ENCODE measurements around the gene HDAC9. TPM values are rescaled to one million over a fixed set of nuclear protein-coding genes. Genes with fewer than 3 reads are reported as not detected.

Gene HDAC9
- total RNA-seq, 1 experiment from 2014 or later = 7.7 TPM

DNA sequence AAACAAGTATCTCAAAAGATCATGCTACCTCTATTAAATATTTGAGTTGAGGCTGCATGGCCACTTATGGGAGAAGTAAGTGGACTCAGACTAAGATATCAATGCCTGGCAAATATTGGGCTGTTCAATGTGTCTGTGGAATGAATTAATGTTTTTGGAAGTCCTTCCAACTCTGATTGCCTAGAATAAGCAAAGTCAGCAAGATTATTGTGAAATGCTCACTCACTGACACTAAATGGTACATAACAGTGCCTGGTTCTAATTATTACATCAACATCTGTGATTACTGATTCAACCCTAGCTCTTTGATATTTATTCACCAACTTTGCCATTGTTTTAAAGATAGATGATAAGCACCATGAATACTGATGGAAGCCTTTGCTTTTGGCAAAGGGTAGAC is 45.5 kb upstream of the HDAC9 start:
- no peaks in the 10 kb centered on the region for H3K9me3 ChIP-seq (ENCODE audit: control insufficient read depth, low read depth, low read length)
- H3K14ac ChIP-seq (ENCODE audit: insufficient read depth, low read length) = no peak overlapping the region
- H3K4me2 ChIP-seq (ENCODE audit: insufficient read depth, insufficient read length, low read length) = no peak overlapping the region
- H2BK120ac ChIP-seq (ENCODE audit: low read depth, low read length, poor library complexity, severe bottlenecking) = no peak overlapping the region
- H3K56ac ChIP-seq (ENCODE audit: insufficient read length, low read depth, low read length) = no peak overlapping the region
- no peak overlapping the region for H2AK5ac ChIP-seq (ENCODE audit: insufficient read length, low read length)
- no peak overlapping the region for H2BK20ac ChIP-seq (ENCODE audit: low read depth, low read length, poor library complexity, severe bottlenecking)
- H3K4ac ChIP-seq (ENCODE audit: low read depth, low read length) = no peak overlapping the region
- no peak overlapping the region for H4K91ac ChIP-seq (ENCODE audit: insufficient read length, low read depth, low read length)
- H3K9me3 Mint-ChIP-seq = peaks cover 4 to 7% of the 10 kb centered on the region in 2 experiments; a peak in 2 of 5 replicates
- no peak overlapping the region for H4K8ac ChIP-seq (replicated peaks; ENCODE audit: insufficient read length, low read depth, low read length)
- H2BK12ac ChIP-seq (ENCODE audit: insufficient read length, low read depth, low read length) = no peak overlapping the region
- no peak overlapping the region for H3T11ph ChIP-seq (ENCODE audit: low read length)
- TF ChIP-seq, protein P1, sequence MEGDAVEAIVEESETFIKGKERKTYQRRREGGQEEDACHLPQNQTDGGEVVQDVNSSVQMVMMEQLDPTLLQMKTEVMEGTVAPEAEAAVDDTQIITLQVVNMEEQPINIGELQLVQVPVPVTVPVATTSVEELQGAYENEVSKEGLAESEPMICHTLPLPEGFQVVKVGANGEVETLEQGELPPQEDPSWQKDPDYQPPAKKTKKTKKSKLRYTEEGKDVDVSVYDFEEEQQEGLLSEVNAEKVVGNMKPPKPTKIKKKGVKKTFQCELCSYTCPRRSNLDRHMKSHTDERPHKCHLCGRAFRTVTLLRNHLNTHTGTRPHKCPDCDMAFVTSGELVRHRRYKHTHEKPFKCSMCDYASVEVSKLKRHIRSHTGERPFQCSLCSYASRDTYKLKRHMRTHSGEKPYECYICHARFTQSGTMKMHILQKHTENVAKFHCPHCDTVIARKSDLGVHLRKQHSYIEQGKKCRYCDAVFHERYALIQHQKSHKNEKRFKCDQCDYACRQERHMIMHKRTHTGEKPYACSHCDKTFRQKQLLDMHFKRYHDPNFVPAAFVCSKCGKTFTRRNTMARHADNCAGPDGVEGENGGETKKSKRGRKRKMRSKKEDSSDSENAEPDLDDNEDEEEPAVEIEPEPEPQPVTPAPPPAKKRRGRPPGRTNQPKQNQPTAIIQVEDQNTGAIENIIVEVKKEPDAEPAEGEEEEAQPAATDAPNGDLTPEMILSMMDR (conservative IDR thresholded peaks at IDR 0.05) = no peak
- no peak overlapping the region for H2BK15ac ChIP-seq (ENCODE audit: low read depth, low read length)
- no peak overlapping the region for H2BK5ac ChIP-seq (ENCODE audit: insufficient read length, low read length)
- H3K23ac ChIP-seq (ENCODE audit: insufficient read length, low read depth, low read length) = no peak overlapping the region
- no peaks in the 10 kb centered on the region for H3K4me1 ChIP-seq (ENCODE audit: insufficient read depth, low read length)
- H3K36me3 Mint-ChIP-seq (ENCODE audit: insufficient read depth in 1 of 3, low read depth in 3 of 3) = peaks cover 0 to 4% (median 2%) of the 10 kb centered on the region in 3 experiments; a peak in 1 of 7 replicates
- H3K4me1 Mint-ChIP-seq = peaks cover 9% of the 10 kb centered on the region in 2 experiments
- no peaks in the 10 kb centered on the region for H3K79me2 ChIP-seq (ENCODE audit: insufficient read depth, low read length)
- H4K20me1 ChIP-seq (ENCODE audit: control insufficient read depth, insufficient read depth, insufficient read length) = no peaks in the 10 kb centered on the region
- H3K27me3 ChIP-seq (ENCODE audit: insufficient read depth, low read length) = no peaks in the 10 kb centered on the region
- no peaks in the 10 kb centered on the region for H3K23me2 ChIP-seq (ENCODE audit: insufficient read length, low read depth, low read length, poor library complexity, severe bottlenecking)
- no peak overlapping the region for H3K4me3 Mint-ChIP-seq
- H3K27me3 Mint-ChIP-seq (ENCODE audit: low read depth) = no peaks in the 10 kb centered on the region
- no peak overlapping the region for H3K27ac Mint-ChIP-seq
- no peak for DNase-seq
- H3K9ac ChIP-seq (ENCODE audit: extremely low read depth, insufficient read length, low read length) = no peak overlapping the region
- H2AFZ ChIP-seq (ENCODE audit: low read length) = no peak overlapping the region
- H3K18ac ChIP-seq (ENCODE audit: insufficient read length, low read depth, low read length) = no peak overlapping the region
- no peaks in the 10 kb centered on the region for H3K79me1 ChIP-seq (ENCODE audit: insufficient read depth, low read depth, low read length, poor library complexity, severe bottlenecking)
- no peak overlapping the region for H4K5ac ChIP-seq (ENCODE audit: insufficient read length, low read depth, low read length)
- H3K27ac ChIP-seq (ENCODE audit: insufficient read length, low read depth, low read length) = no peak overlapping the region

All from H9 (cell line).